Activated CD8-positive, alpha-beta memory T cell treated with anti-CD3 and anti-CD28 coated beads, Interleukin-2, amount 50 U/mL, for 24 hours (primary cell): ENCODE data around the gene PTPN21.

ENCODE experiments used
- DNase-seq: peaks from one replicate; pipeline ENCODE4 v3.0.0-alpha.2; 2020; ENCODE audit errors: extremely low read depth

PTPN21 gene

GRCh38 chr14:88468406-88468805, 86.4 kb downstream of the PTPN21 start:
- no peak for DNase-seq

DNA sequence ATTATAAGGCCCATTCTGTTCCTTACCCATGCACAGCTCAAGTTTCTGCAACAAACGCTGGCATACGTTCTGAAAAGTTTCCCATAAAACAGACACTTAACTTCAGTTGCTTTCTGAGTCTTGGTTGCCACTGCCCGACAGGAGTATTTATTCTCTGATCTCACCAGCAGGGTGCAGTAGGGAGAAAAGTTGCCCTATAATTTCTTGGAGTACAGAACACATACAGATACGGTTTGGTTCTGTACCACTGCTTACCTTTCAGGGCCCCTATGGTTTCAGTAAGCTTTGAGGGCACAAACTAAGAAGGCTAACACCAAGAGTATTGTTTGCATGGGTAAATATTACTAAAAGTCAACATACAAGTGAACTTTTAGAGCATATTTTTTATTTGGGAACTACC, 91.5 kb downstream of the PTPN21 start:
- DNase-seq: no peak

DNA sequence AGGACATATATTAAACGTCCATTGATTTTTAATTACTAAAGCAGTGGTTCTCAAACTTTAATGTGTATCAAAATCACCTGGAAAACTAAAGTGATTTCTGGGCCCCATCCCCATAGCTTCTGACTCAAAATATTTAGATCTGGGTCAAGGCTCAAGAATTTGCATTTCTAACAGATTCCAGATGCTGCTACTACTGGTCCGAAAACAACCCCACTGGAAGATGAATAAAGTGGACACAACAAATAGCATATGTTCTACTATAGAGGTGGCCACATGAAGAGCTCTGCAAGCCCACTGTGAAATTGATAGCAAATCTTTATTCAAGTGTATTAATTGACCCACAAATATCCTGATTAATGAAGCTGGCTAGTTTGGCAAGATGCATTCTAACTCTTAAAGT, 99.9 kb downstream of the PTPN21 start:
- no peak for DNase-seq

- no peak for DNase-seq
Observed at GRCh38 chr14:88452231-88452630, 102.6 kb downstream of the PTPN21 start.

GRCh38 chr14:88439088-88439487, 115.7 kb downstream of the PTPN21 start:
- no peak for DNase-seq

- DNase-seq: no peak
Observed at GRCh38 chr14:88437658-88438057, 117.1 kb downstream of the PTPN21 start.

GRCh38 chr14:88430976-88431375, 123.8 kb downstream of the PTPN21 start:
- no peak for DNase-seq

DNA sequence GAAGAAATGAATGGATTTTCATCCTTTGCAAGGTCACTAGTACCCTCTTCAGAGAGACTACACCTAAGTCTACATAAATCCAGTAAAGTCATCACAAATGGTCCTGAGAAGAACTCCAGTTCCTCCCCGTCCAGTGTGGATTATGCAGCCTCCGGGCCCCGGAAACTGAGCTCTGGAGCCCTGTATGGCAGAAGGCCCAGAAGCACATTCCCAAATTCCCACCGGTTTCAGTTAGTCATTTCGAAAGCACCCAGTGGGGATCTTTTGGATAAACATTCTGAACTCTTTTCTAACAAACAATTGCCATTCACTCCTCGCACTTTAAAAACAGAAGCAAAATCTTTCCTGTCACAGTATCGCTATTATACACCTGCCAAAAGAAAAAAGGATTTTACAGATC, 128.5 kb downstream of the PTPN21 start:
- no peak for DNase-seq

DNA sequence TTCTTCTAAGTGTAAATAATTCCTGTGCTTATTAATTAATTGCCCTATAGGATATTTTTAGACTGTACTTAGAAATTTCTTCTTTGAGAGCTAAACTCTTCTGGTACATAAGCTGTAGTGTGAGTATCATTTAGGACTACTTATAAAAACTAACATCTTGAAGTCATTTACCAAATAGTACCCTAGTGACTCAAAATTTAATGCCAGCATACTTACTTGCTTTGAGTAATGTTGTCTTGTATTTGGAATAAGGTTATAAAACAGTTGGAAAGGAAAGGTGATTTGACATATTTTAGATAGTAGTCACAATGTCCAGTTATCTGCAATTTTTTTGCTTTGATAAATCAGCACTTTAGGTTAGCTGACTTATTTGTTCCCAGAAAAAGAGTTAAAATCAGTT, 130.2 kb downstream of the PTPN21 start:
- no peak for DNase-seq

- DNase-seq: no peak
Observed at GRCh38 chr14:88422919-88423650, 131.7 kb downstream of the PTPN21 start.

GRCh38 chr14:88422047-88422446, 132.8 kb downstream of the PTPN21 start:
- DNase-seq: no peak

GRCh38 chr14:88421286-88421685, 133.5 kb downstream of the PTPN21 start:
- DNase-seq: no peak

DNA sequence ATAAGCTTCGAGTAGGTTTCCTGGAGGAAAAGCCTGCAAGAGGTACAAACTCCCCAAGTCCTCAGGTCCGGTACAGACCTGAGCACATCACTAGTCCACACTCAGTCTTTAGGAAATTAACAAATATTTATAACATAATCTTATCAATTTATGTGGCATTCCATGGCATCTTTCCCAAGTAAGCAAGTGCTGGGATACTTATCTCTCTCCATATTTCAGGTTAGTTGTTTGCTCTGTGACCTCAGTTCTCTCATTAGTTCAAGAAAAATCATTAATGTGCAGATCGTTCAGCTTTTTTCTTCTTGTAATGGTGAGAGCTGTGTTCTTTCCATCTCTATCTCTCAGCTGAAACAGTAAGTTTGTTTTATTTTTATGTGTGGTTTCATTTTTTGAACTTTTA, 134.6 kb downstream of the PTPN21 start:
- DNase-seq: no peak

- DNase-seq: no peak
Observed at GRCh38 chr14:88417594-88417993, 137.2 kb downstream of the PTPN21 start.
